HEK293 (cell line): Measurements from ENCODE around the gene SREBF1.

Experiments used
- CTCF ChIA-PET: fragments of 350-600 bp; formaldehyde crosslinking; extraction: SDS; loops from one replicate; lab custom pipeline; 2021; ENCODE audit warnings: antibody characterized with exemption; lab: Yijun Ruan, JAX
- POLR2A ChIA-PET: fragments of 300-600 bp; formaldehyde crosslinking; extraction: SDS; loops from one replicate; lab custom pipeline; 2020; ENCODE audit warnings: antibody characterized with exemption, inconsistent platforms; lab: Yijun Ruan, JAX
- H3K27ac ChIP-seq: fragments of 200-500 bp; sonication (Bioruptor generic); 2 replicates; pipeline ENCODE4 v1.5.1; 2014; ENCODE audit warnings: low read depth, low read length, control low read depth, inconsistent platforms; ENCODE audit errors: extremely low read depth
- H3K36me3 ChIP-seq, 2 experiments: fragments of 200-500 bp in 1 of 2; sonication (Bioruptor generic) in 1 of 2; 1 replicate in 1 of 2; 2 replicates in 1 of 2; pipeline ENCODE4 v1.5.1; 2014 to 2017; ENCODE audit warnings: inconsistent platforms in 2 of 2, low read length in 2 of 2; ENCODE audit not compliant: control insufficient read depth in 2 of 2, insufficient read depth in 1 of 2
- H3K4me1 ChIP-seq: fragments of 200-500 bp; sonication (Bioruptor generic); 2 replicates; pipeline ENCODE4 v1.5.1; 2014; ENCODE audit warnings: mild to moderate bottlenecking, low read length, inconsistent platforms; ENCODE audit not compliant: control insufficient read depth, insufficient read depth
- H3K4me3 ChIP-seq: 2 replicates; pipeline ENCODE4 v1.5.1; 2011; ENCODE audit warnings: low read depth, mild to moderate bottlenecking, control low read depth, low read length, moderate library complexity
- H3K9me3 ChIP-seq: fragments of 200-500 bp; sonication (Bioruptor generic); 2 replicates; pipeline ENCODE4 v1.5.1; 2014; ENCODE audit warnings: low read depth, low read length, inconsistent platforms; ENCODE audit not compliant: control insufficient read depth, insufficient read depth
- EGR2 ChIP-seq: fragments of 450-650 bp; formaldehyde crosslinking; IDR thresholded peaks from 2 replicates; pipeline ENCODE4 v1.5.1; 2016; ENCODE audit warnings: low read depth, missing biosample characterization, missing genetic modification characterization
- HOXA7 ChIP-seq: sonication (generic); formaldehyde crosslinking; IDR thresholded peaks from 2 replicates; pipeline ENCODE4 v1.8.1; 2022; ENCODE audit warnings: missing genetic modification reagents, borderline replicate concordance
- KLF7 ChIP-seq: fragments of 450-650 bp; formaldehyde crosslinking; IDR thresholded peaks from 2 replicates; pipeline ENCODE4 v1.5.1; 2016; ENCODE audit warnings: missing biosample characterization, missing genetic modification characterization, borderline replicate concordance
- YY1 ChIP-seq: fragments of 450-650 bp; formaldehyde crosslinking; IDR thresholded peaks from 2 replicates; pipeline ENCODE4 v1.5.1; 2018; ENCODE audit warnings: missing biosample characterization, missing genetic modification characterization
- ZBTB21 ChIP-seq: fragments of 450-650 bp; formaldehyde crosslinking; IDR thresholded peaks from 2 replicates; pipeline ENCODE4 v1.5.1; 2017; ENCODE audit warnings: missing biosample characterization, missing genetic modification characterization
- ZFHX2 ChIP-seq: fragments of 450-650 bp; formaldehyde crosslinking; conservative IDR thresholded peaks from 2 replicates; pipeline ENCODE4 v1.5.1; 2016; ENCODE audit warnings: missing biosample characterization, missing genetic modification characterization
- ZFP41 ChIP-seq: fragments of 450-650 bp; formaldehyde crosslinking; IDR thresholded peaks from 2 replicates; pipeline ENCODE4 v1.5.1; 2016; ENCODE audit warnings: missing biosample characterization, missing genetic modification characterization, borderline replicate concordance
- ZNF16 ChIP-seq: fragments of 450-650 bp; formaldehyde crosslinking; IDR thresholded peaks from 2 replicates; pipeline ENCODE4 v1.5.1; 2016; ENCODE audit warnings: low read depth, missing biosample characterization, missing genetic modification characterization
- ZNF23 ChIP-seq: fragments of 450-650 bp; formaldehyde crosslinking; IDR thresholded peaks from 2 replicates; pipeline ENCODE4 v1.5.1; 2016; ENCODE audit warnings: missing biosample characterization, missing genetic modification characterization, borderline replicate concordance
- ZNF24 ChIP-seq: fragments of 450-650 bp; formaldehyde crosslinking; IDR thresholded peaks from 2 replicates; pipeline ENCODE4 v1.5.1; 2016; ENCODE audit warnings: missing biosample characterization, missing genetic modification characterization
- ZNF521 ChIP-seq: fragments of 450-650 bp; formaldehyde crosslinking; IDR thresholded peaks from 2 replicates; pipeline ENCODE4 v1.5.1; 2017; ENCODE audit warnings: missing biosample characterization, mild to moderate bottlenecking, missing genetic modification characterization
- ZNF561 ChIP-seq: fragments of 450-650 bp; IDR thresholded peaks from 2 replicates; pipeline ENCODE4 v1.5.1; 2018; ENCODE audit warnings: missing biosample characterization, missing genetic modification characterization, borderline replicate concordance
- ZNF670 ChIP-seq: fragments of 450-650 bp; formaldehyde crosslinking; IDR thresholded peaks from 2 replicates; pipeline ENCODE4 v1.5.1; 2016; ENCODE audit warnings: missing biosample characterization, missing genetic modification characterization, low read depth
- ZNF785 ChIP-seq: fragments of 450-650 bp; formaldehyde crosslinking; IDR thresholded peaks from 2 replicates; pipeline ENCODE4 v1.5.1; 2016; ENCODE audit warnings: missing biosample characterization, missing genetic modification characterization
- ZSCAN23 ChIP-seq: fragments of 450-650 bp; formaldehyde crosslinking; IDR thresholded peaks from 2 replicates; pipeline ENCODE4 v1.5.1; 2016; ENCODE audit warnings: missing biosample characterization, missing genetic modification characterization
- TF ChIP-seq, protein P1 (sequence below): fragments of 450-650 bp; formaldehyde crosslinking; IDR thresholded peaks from 2 replicates; pipeline ENCODE4 v1.5.1; 2016; ENCODE audit warnings: missing biosample characterization, missing genetic modification characterization
- TF ChIP-seq, protein P2 (sequence below): fragments of 450-650 bp; formaldehyde crosslinking; IDR thresholded peaks from 2 replicates; pipeline ENCODE4 v1.5.1; 2016; ENCODE audit warnings: missing biosample characterization, missing genetic modification characterization
- TF ChIP-seq, protein P3 (sequence below): fragments of 450-650 bp; formaldehyde crosslinking; IDR thresholded peaks from 2 replicates; pipeline ENCODE4 v1.5.1; 2016; ENCODE audit warnings: missing biosample characterization, missing genetic modification characterization
- TF ChIP-seq, protein P4 (sequence below): fragments of 450-650 bp; formaldehyde crosslinking; IDR thresholded peaks from 2 replicates; pipeline ENCODE4 v1.5.1; 2016; ENCODE audit warnings: missing biosample characterization, missing genetic modification characterization
- TF ChIP-seq, protein P5 (sequence below): fragments of 450-650 bp; formaldehyde crosslinking; IDR thresholded peaks from 2 replicates; pipeline ENCODE4 v1.5.1; 2016; ENCODE audit warnings: missing biosample characterization, missing genetic modification characterization

SREBF1 gene

DNA sequence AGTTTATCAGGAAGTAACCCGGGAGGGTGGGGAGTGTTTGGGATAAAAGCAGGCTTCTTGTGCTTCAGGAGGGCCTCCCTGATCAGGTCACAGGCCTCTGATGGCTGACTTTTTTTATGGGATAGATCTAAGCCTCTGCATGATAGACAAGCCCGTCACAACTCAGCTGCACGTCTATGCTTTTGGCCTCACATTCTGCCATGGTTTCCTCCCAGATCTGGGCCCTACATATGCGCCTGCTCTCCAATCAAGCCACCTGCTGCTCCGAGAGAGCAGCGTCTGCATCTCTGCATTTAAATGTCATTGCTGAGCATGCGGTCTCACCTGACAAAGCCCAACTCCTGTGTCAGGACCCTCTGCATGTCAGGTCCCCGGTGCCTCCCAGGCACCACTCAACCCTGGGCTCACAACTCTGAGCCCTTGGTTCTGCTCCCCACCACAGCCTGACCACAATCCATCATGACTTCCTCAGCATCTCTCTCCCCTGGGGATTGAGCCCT lies 45.3 kb upstream of the SREBF1 start (continued):
- TF ChIP-seq, protein P1, sequence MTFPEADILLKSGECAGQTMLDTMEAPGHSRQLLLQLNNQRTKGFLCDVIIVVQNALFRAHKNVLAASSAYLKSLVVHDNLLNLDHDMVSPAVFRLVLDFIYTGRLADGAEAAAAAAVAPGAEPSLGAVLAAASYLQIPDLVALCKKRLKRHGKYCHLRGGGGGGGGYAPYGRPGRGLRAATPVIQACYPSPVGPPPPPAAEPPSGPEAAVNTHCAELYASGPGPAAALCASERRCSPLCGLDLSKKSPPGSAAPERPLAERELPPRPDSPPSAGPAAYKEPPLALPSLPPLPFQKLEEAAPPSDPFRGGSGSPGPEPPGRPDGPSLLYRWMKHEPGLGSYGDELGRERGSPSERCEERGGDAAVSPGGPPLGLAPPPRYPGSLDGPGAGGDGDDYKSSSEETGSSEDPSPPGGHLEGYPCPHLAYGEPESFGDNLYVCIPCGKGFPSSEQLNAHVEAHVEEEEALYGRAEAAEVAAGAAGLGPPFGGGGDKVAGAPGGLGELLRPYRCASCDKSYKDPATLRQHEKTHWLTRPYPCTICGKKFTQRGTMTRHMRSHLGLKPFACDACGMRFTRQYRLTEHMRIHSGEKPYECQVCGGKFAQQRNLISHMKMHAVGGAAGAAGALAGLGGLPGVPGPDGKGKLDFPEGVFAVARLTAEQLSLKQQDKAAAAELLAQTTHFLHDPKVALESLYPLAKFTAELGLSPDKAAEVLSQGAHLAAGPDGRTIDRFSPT = no peak
- TF ChIP-seq YY1 (tag by site-specific recombination) (no peak), ZNF670 (tag by site-specific recombination) (no peak)
- TF ChIP-seq, protein P2, sequence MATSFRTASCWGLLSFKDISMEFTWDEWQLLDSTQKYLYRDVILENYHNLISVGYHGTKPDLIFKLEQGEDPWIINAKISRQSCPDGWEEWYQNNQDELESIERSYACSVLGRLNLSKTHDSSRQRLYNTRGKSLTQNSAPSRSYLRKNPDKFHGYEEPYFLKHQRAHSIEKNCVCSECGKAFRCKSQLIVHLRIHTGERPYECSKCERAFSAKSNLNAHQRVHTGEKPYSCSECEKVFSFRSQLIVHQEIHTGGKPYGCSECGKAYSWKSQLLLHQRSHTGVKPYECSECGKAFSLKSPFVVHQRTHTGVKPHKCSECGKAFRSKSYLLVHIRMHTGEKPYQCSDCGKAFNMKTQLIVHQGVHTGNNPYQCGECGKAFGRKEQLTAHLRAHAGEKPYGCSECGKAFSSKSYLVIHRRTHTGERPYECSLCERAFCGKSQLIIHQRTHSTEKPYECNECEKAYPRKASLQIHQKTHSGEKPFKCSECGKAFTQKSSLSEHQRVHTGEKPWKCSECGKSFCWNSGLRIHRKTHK = no peak
- TF ChIP-seq, all 188 proteins: peak for 0

DNA sequence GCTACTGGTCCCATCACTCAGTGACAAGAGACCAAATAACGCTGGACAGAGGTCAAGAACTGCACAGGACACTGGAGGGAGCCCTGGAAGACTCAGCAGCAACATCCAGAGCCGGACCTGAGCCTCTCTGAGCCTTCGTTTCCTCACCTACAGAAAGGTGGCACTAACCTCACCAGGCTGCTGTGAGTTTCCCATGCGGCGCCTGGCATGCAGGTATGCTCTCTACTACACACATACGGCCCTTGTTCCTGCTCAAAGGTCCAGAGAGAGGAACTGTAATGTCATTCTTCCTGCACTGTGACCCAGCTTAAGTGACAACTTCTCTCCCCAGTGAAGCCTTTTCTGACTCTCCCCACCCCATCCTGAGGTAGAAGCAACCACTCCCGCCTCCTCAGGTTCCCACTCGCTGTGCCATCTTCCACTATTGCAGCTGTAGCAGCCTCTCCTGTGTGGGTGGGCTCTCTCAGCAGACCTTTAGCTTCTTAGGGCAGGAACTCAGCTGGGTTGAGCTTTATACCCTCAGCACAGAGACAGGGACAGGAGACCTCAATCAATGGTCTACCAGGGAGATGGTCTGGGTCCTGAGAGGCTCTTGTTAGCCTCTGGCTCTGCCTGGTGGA lies 43.9 kb upstream of the SREBF1 start:
- no peaks in the 10 kb centered on the region for H3K9me3 ChIP-seq
- no peak overlapping the region for H3K27ac ChIP-seq
- no peak overlapping the region for H3K4me3 ChIP-seq
- POLR2A ChIA-PET = no interaction called here
- CTCF ChIA-PET = interaction anchor here (0.6 kb wide), 1 partner anchor 318 kb away, joined by 3 read pairs; no protein-coding TSS in a partner anchor
- peaks cover 0 to 65% of the 10 kb centered on the region in 2 experiments; a peak in 1 of 3 replicates for H3K36me3 ChIP-seq
- peak; percentile 54; the same call in 1 of the 2 replicates for TF ChIP-seq EGR2
- no peak for TF ChIP-seq ZNF521 (tag by site-specific recombination)
- peak; percentile 74 for TF ChIP-seq ZFHX2 (tag by site-specific recombination)
- TF ChIP-seq, protein P3, sequence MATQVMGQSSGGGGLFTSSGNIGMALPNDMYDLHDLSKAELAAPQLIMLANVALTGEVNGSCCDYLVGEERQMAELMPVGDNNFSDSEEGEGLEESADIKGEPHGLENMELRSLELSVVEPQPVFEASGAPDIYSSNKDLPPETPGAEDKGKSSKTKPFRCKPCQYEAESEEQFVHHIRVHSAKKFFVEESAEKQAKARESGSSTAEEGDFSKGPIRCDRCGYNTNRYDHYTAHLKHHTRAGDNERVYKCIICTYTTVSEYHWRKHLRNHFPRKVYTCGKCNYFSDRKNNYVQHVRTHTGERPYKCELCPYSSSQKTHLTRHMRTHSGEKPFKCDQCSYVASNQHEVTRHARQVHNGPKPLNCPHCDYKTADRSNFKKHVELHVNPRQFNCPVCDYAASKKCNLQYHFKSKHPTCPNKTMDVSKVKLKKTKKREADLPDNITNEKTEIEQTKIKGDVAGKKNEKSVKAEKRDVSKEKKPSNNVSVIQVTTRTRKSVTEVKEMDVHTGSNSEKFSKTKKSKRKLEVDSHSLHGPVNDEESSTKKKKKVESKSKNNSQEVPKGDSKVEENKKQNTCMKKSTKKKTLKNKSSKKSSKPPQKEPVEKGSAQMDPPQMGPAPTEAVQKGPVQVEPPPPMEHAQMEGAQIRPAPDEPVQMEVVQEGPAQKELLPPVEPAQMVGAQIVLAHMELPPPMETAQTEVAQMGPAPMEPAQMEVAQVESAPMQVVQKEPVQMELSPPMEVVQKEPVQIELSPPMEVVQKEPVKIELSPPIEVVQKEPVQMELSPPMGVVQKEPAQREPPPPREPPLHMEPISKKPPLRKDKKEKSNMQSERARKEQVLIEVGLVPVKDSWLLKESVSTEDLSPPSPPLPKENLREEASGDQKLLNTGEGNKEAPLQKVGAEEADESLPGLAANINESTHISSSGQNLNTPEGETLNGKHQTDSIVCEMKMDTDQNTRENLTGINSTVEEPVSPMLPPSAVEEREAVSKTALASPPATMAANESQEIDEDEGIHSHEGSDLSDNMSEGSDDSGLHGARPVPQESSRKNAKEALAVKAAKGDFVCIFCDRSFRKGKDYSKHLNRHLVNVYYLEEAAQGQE (tag by site-specific recombination) = 0 out of 2 replicates have a peak, but pooled peaks have one; percentile 21
- TF ChIP-seq, all 188 proteins: peak for 3
- peaks cover 19% of the 10 kb centered on the region for H3K4me1 ChIP-seq

DNA sequence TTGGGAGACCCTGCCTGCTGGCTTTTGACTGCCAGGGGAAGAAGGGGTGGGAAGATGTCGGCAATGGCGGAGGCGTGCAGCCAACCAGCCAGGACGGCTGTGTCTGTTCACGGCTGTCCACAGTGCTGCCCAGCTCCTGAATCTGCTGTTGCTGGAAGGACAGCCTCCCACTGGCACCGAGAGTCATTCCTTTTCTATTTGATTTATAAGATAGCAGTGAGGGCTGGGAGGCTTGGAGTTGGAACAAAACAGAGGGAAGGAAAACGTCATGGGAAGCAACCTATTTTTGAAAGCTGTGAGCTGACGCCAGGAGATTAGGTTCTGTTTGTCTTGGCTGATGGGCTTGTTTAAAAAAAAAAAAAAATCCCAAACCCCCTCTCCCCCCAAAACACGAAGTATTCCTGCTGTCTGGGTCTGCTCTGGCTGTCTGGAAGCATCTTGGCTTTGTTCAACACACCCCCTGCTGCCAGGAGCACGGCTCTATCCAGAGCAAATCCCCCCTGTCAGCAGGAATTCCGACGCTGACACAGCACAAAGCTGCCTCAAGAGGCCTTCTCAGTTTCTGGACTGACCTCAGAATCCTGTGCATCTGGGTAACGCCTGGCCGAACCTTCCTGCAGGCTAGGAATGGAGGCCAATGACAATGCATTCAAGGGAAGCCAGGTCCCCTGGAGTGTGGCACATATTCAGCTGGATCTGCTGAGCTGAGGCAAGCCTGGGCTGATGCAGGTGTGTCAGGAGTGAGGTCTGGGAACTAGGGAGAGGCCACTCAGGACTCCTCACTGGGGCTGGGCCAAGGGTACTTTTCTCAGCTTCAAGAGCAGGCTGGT lies 41.0 kb upstream of the SREBF1 start:
- CTCF ChIA-PET = interaction anchor here (0.5 to 3.5 kb wide), 5 partner anchors 13 to 198 kb away, joined by 3 to 21 read pairs (median 4); no protein-coding TSS in a partner anchor
- Histone ChIP-seq H3K36me3 (peaks cover 3 to 58% of the 10 kb centered on the region in 2 experiments; a peak in 2 of 3 replicates), H3K27ac (peak overlapping the region; percentile 93), H3K4me1 (peaks cover 17% of the 10 kb centered on the region), H3K9me3 (no peaks in the 10 kb centered on the region), H3K4me3 (no peak overlapping the region)
- POLR2A ChIA-PET = no interaction called here
- TF ChIP-seq, protein P4, sequence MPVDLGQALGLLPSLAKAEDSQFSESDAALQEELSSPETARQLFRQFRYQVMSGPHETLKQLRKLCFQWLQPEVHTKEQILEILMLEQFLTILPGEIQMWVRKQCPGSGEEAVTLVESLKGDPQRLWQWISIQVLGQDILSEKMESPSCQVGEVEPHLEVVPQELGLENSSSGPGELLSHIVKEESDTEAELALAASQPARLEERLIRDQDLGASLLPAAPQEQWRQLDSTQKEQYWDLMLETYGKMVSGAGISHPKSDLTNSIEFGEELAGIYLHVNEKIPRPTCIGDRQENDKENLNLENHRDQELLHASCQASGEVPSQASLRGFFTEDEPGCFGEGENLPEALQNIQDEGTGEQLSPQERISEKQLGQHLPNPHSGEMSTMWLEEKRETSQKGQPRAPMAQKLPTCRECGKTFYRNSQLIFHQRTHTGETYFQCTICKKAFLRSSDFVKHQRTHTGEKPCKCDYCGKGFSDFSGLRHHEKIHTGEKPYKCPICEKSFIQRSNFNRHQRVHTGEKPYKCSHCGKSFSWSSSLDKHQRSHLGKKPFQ (tag by site-specific recombination) = 0 out of 2 replicates have a peak, but pooled peaks have one; percentile 14
- TF ChIP-seq ZNF785 (no peak), ZSCAN23 (tag by site-specific recombination) (no peak), ZNF561 (no peak), HOXA7 (CRISPR knock-in tag) (no peak), ZBTB21 (tag by site-specific recombination) (peak; percentile 73), ZNF23 (tag by site-specific recombination) (no peak), ZFP41 (tag by site-specific recombination) (no peak), ZNF24 (tag by site-specific recombination) (peak; percentile 64), ZNF16 (tag by site-specific recombination) (no peak), KLF7 (no peak)
- TF ChIP-seq, protein P5, sequence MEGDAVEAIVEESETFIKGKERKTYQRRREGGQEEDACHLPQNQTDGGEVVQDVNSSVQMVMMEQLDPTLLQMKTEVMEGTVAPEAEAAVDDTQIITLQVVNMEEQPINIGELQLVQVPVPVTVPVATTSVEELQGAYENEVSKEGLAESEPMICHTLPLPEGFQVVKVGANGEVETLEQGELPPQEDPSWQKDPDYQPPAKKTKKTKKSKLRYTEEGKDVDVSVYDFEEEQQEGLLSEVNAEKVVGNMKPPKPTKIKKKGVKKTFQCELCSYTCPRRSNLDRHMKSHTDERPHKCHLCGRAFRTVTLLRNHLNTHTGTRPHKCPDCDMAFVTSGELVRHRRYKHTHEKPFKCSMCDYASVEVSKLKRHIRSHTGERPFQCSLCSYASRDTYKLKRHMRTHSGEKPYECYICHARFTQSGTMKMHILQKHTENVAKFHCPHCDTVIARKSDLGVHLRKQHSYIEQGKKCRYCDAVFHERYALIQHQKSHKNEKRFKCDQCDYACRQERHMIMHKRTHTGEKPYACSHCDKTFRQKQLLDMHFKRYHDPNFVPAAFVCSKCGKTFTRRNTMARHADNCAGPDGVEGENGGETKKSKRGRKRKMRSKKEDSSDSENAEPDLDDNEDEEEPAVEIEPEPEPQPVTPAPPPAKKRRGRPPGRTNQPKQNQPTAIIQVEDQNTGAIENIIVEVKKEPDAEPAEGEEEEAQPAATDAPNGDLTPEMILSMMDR (tag by site-specific recombination) = peak; percentile 34; the same call in 1 of the 2 replicates
